WTC11 (cell line): Measurements from ENCODE around the gene MOGAT1. TPM values are rescaled to one million over a fixed set of nuclear protein-coding genes. Genes with fewer than 3 reads are reported as not detected.

Experiments
- ATAC-seq: fragments of 200-7000 bp; cut with Tn5 transposase; 2 replicates; pipeline ENCODE4 v1.10.0; 2021; ENCODE audit warnings: mild to moderate bottlenecking, moderate library complexity
- CTCF ChIA-PET: fragments of 300-600 bp; sonication (Branson Sonifier 250); formaldehyde crosslinking; loops from one replicate; lab custom pipeline; 2021; ENCODE audit warnings: antibody characterized with exemption; lab: Charles Lee
- POLR2A ChIA-PET: fragments of 350-600 bp; sonication (Branson Sonifier 250); formaldehyde crosslinking; loops from one replicate; lab custom pipeline; 2021; ENCODE audit warnings: antibody characterized with exemption; lab: Charles Lee
- DNase-seq: peaks from one replicate; pipeline ENCODE4 v3.0.0; 2021; ENCODE audit warnings: low spot score
- H3K27ac Mint-ChIP-seq: 2 replicates; pipeline ENCODE4 v1.8.0; 2021; ENCODE audit warnings: mixed read lengths
- H3K27me3 Mint-ChIP-seq: 2 replicates; pipeline ENCODE4 v1.8.0; 2021; ENCODE audit warnings: low read depth, mild to moderate bottlenecking, moderate library complexity, mixed read lengths
- H3K36me3 Mint-ChIP-seq: 2 replicates; pipeline ENCODE4 v1.8.0; 2021; ENCODE audit warnings: mixed read lengths
- H3K4me1 Mint-ChIP-seq: 2 replicates; pipeline ENCODE4 v1.8.0; 2022; ENCODE audit warnings: mixed read lengths
- H3K4me3 Mint-ChIP-seq: 2 replicates; pipeline ENCODE4 v1.8.0; 2021; ENCODE audit warnings: mild to moderate bottlenecking, moderate library complexity, mixed read lengths
- H3K9me3 Mint-ChIP-seq: 2 replicates; pipeline ENCODE4 v1.8.0; 2021; ENCODE audit warnings: mixed read lengths
- ATF1 ChIP-seq: sonication (generic); formaldehyde crosslinking; IDR thresholded peaks from 2 replicates; pipeline ENCODE4 v1.8.1; 2023; ENCODE audit warnings: mild to moderate bottlenecking, moderate library complexity, missing genetic modification reagents
- ATF2 ChIP-seq: sonication (generic); formaldehyde crosslinking; IDR thresholded peaks from 2 replicates; pipeline ENCODE4 v1.8.1; 2022; ENCODE audit warnings: low read depth, missing genetic modification reagents, borderline replicate concordance
- EMX1 ChIP-seq: fragments of 250-450 bp; sonication (Bioruptor Pico); IDR thresholded peaks from 2 replicates; pipeline ENCODE4 v1.8.0; 2021; ENCODE audit warnings: mild to moderate bottlenecking
- FOXJ3 ChIP-seq: sonication (generic); formaldehyde crosslinking; IDR thresholded peaks from 2 replicates; pipeline ENCODE4 v1.9.0; 2021; ENCODE audit warnings: missing genetic modification reagents, mild to moderate bottlenecking, borderline replicate concordance
- FOXP1 ChIP-seq: sonication (generic); formaldehyde crosslinking; IDR thresholded peaks from 2 replicates; pipeline ENCODE4 v1.8.0; 2022; ENCODE audit warnings: missing genetic modification reagents, mild to moderate bottlenecking, moderate library complexity, borderline replicate concordance
- GRHL2 ChIP-seq: fragments of 250-450 bp; sonication (Bioruptor Pico); IDR thresholded peaks from 2 replicates; pipeline ENCODE4 v1.8.0; 2022; ENCODE audit warnings: mild to moderate bottlenecking, moderate library complexity; ENCODE audit not compliant: insufficient replicate concordance, severe bottlenecking
- IRF1 ChIP-seq: sonication (generic); formaldehyde crosslinking; IDR thresholded peaks from 2 replicates; pipeline ENCODE4 v1.8.0; 2023; ENCODE audit warnings: missing genetic modification reagents
- IRF2 ChIP-seq: sonication (generic); formaldehyde crosslinking; IDR thresholded peaks from 2 replicates; pipeline ENCODE4 v1.8.0; 2022; ENCODE audit warnings: low read depth, missing genetic modification reagents, borderline replicate concordance
- JAZF1 ChIP-seq: fragments of 250-450 bp; sonication (Bioruptor Pico); IDR thresholded peaks from 2 replicates; pipeline ENCODE4 v1.9.0; 2021; ENCODE audit warnings: moderate library complexity, mild to moderate bottlenecking, inconsistent platforms
- JUN ChIP-seq: sonication (generic); formaldehyde crosslinking; IDR thresholded peaks from 2 replicates; pipeline ENCODE4 v1.8.0; 2023; ENCODE audit warnings: mild to moderate bottlenecking, missing genetic modification reagents
- KAT7 ChIP-seq: sonication (generic); formaldehyde crosslinking; IDR thresholded peaks from 2 replicates; pipeline ENCODE4 v1.8.1; 2023; ENCODE audit warnings: missing genetic modification reagents, mild to moderate bottlenecking, borderline replicate concordance
- MAX ChIP-seq: sonication (generic); formaldehyde crosslinking; IDR thresholded peaks from 2 replicates; pipeline ENCODE4 v1.8.0; 2022; ENCODE audit warnings: mild to moderate bottlenecking, missing genetic modification reagents
- PREB ChIP-seq: sonication (generic); formaldehyde crosslinking; IDR thresholded peaks from 2 replicates; pipeline ENCODE4 v1.8.1; 2022; ENCODE audit warnings: mild to moderate bottlenecking, missing genetic modification reagents, moderate library complexity, borderline replicate concordance
- TEAD1 ChIP-seq: sonication (generic); formaldehyde crosslinking; IDR thresholded peaks from 2 replicates; pipeline ENCODE4 v1.8.0; 2022; ENCODE audit warnings: mild to moderate bottlenecking, missing genetic modification reagents
- ZBTB21 ChIP-seq: sonication (generic); formaldehyde crosslinking; IDR thresholded peaks from 2 replicates; pipeline ENCODE4 v1.8.1; 2023; ENCODE audit warnings: mild to moderate bottlenecking, missing genetic modification reagents, borderline replicate concordance
- ZNF232 ChIP-seq: sonication (generic); formaldehyde crosslinking; IDR thresholded peaks from 2 replicates; pipeline ENCODE4 v1.8.0; 2022; ENCODE audit warnings: mild to moderate bottlenecking, missing genetic modification reagents
- ZNF396 ChIP-seq: fragments of 250-450 bp; sonication (Bioruptor Pico); IDR thresholded peaks from 2 replicates; pipeline ENCODE4 v1.8.0; 2021; ENCODE audit warnings: mild to moderate bottlenecking, moderate library complexity, borderline replicate concordance
- total RNA-seq: library from RNA; stranded (reverse); gene quantifications from 3 replicates; pipeline ENCODE4 v1.2.3, GENCODE V29; 2021
- TF ChIP-seq, protein P1 (sequence below): sonication (generic); formaldehyde crosslinking; conservative IDR thresholded peaks from 2 replicates; pipeline ENCODE4 v1.8.1; 2022; ENCODE audit warnings: mild to moderate bottlenecking, missing genetic modification reagents
- TF ChIP-seq, protein P2 (sequence below): sonication (generic); formaldehyde crosslinking; IDR thresholded peaks from 2 replicates; pipeline ENCODE4 v1.8.1; 2023; ENCODE audit warnings: mild to moderate bottlenecking, missing genetic modification reagents, borderline replicate concordance
- TF ChIP-seq, protein P3 (sequence below): sonication (generic); formaldehyde crosslinking; IDR thresholded peaks from 2 replicates; pipeline ENCODE4 v1.8.0; 2022; ENCODE audit warnings: mild to moderate bottlenecking, missing genetic modification reagents
- TF ChIP-seq, protein P4 (sequence below): sonication (generic); formaldehyde crosslinking; IDR thresholded peaks from 2 replicates; pipeline ENCODE4 v1.8.1; 2023; ENCODE audit warnings: mild to moderate bottlenecking, missing genetic modification reagents, moderate library complexity
- TF ChIP-seq, protein P5 (sequence below): fragments of 250-450 bp; sonication (Bioruptor Pico); IDR thresholded peaks from 2 replicates; pipeline ENCODE4 v1.9.0; 2021; ENCODE audit warnings: mild to moderate bottlenecking

Gene MOGAT1
- total RNA-seq, 1 experiment from 2014 or later = 0.72 TPM

DNA sequence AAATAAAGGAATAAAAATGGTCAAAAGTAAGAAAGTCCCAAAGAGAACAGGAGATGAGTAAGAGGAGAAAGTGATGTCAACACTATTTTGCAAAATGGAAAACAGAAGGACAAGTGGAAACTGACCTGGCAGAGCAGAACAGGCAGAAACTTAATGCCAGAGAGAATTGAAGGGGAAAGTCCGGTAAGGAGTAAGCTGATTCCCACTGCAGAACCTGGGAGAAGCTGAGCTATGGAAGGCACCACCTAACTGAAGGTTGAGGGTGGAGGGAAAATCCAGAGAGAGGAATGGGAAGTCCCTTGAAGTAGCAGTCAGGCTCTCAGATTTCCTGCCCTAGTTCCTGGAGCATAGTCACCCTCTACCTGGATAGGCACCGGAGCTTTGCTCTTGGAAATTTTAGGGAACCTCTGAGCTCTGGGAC is 59.8 kb downstream of the MOGAT1 start (continued):
- TF ChIP-seq IRF1 (CRISPR knock-in tag) (no peak), ATF1 (CRISPR knock-in tag) (no peak), JAZF1 (CRISPR knock-in tag) (no peak), FOXP1 (CRISPR knock-in tag) (no peak), ZBTB21 (no peak)
- TF ChIP-seq, protein P1, sequence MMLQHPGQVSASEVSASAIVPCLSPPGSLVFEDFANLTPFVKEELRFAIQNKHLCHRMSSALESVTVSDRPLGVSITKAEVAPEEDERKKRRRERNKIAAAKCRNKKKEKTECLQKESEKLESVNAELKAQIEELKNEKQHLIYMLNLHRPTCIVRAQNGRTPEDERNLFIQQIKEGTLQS (CRISPR knock-in tag) = no peak
- TF ChIP-seq, protein P2, sequence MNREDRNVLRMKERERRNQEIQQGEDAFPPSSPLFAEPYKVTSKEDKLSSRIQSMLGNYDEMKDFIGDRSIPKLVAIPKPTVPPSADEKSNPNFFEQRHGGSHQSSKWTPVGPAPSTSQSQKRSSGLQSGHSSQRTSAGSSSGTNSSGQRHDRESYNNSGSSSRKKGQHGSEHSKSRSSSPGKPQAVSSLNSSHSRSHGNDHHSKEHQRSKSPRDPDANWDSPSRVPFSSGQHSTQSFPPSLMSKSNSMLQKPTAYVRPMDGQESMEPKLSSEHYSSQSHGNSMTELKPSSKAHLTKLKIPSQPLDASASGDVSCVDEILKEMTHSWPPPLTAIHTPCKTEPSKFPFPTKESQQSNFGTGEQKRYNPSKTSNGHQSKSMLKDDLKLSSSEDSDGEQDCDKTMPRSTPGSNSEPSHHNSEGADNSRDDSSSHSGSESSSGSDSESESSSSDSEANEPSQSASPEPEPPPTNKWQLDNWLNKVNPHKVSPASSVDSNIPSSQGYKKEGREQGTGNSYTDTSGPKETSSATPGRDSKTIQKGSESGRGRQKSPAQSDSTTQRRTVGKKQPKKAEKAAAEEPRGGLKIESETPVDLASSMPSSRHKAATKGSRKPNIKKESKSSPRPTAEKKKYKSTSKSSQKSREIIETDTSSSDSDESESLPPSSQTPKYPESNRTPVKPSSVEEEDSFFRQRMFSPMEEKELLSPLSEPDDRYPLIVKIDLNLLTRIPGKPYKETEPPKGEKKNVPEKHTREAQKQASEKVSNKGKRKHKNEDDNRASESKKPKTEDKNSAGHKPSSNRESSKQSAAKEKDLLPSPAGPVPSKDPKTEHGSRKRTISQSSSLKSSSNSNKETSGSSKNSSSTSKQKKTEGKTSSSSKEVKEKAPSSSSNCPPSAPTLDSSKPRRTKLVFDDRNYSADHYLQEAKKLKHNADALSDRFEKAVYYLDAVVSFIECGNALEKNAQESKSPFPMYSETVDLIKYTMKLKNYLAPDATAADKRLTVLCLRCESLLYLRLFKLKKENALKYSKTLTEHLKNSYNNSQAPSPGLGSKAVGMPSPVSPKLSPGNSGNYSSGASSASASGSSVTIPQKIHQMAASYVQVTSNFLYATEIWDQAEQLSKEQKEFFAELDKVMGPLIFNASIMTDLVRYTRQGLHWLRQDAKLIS (CRISPR knock-in tag) = no peak
- TF ChIP-seq, all 79 proteins: peak for 0

GRCh38 chr2:222732489-222733178 is 61.2 kb downstream of the MOGAT1 start:
- Mint-ChIP-seq H3K9me3 (no peaks in the 10 kb centered on the region), H3K4me1 (0 out of 2 replicates have a peak, but pooled peaks cover 12% of the 10 kb centered on the region), H3K36me3 (no peaks in the 10 kb centered on the region), H3K27me3 (no peaks in the 10 kb centered on the region; the same call in 1 of the 2 replicates), H3K27ac (no peak overlapping the region), H3K4me3 (no peak overlapping the region)
- TF ChIP-seq, protein P3, sequence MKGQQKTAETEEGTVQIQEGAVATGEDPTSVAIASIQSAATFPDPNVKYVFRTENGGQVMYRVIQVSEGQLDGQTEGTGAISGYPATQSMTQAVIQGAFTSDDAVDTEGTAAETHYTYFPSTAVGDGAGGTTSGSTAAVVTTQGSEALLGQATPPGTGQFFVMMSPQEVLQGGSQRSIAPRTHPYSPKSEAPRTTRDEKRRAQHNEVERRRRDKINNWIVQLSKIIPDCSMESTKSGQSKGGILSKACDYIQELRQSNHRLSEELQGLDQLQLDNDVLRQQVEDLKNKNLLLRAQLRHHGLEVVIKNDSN (CRISPR knock-in tag) = 0 out of 2 replicates have a peak, but pooled peaks have one; percentile 32
- no peak for TF ChIP-seq TEAD1
- TF ChIP-seq, protein P4, sequence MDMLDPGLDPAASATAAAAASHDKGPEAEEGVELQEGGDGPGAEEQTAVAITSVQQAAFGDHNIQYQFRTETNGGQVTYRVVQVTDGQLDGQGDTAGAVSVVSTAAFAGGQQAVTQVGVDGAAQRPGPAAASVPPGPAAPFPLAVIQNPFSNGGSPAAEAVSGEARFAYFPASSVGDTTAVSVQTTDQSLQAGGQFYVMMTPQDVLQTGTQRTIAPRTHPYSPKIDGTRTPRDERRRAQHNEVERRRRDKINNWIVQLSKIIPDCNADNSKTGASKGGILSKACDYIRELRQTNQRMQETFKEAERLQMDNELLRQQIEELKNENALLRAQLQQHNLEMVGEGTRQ (CRISPR knock-in tag) = peak; percentile 74
- CTCF ChIA-PET = no interaction called here
- DNase-seq (no peak), ATAC-seq (no peak)
- POLR2A ChIA-PET = interaction anchor here (0.6 kb wide), 1 partner anchor 11 kb away, joined by 6 read pairs; no protein-coding TSS in a partner anchor

GRCh38 chr2:222733470-222733845 is 62.0 kb downstream of the MOGAT1 start:
- CTCF ChIA-PET = no interaction called here

More at GRCh38 chr2:222733470-222733845, 62.0 kb downstream of the MOGAT1 start:
- POLR2A ChIA-PET = no interaction called here
- DNase-seq (no peak), ATAC-seq (no peak)
- Mint-ChIP-seq H3K9me3 (no peaks in the 10 kb centered on the region), H3K27ac (no peak overlapping the region), H3K27me3 (no peaks in the 10 kb centered on the region; the same call in 1 of the 2 replicates), H3K4me3 (no peak overlapping the region), H3K4me1 (peaks cover 17% of the 10 kb centered on the region), H3K36me3 (no peaks in the 10 kb centered on the region)
- TF ChIP-seq EMX1 (CRISPR knock-in tag) (no peak), ATF2 (no peak), MAX (CRISPR knock-in tag) (no peak), KAT7 (CRISPR knock-in tag) (no peak), GRHL2 (no peak), ZNF396 (CRISPR knock-in tag) (no peak), PREB (CRISPR knock-in tag) (no peak), ZNF232 (CRISPR knock-in tag) (no peak), FOXJ3 (CRISPR knock-in tag) (no peak), JUN (CRISPR knock-in tag) (no peak), IRF2 (CRISPR knock-in tag) (no peak)
- TF ChIP-seq, protein P5, sequence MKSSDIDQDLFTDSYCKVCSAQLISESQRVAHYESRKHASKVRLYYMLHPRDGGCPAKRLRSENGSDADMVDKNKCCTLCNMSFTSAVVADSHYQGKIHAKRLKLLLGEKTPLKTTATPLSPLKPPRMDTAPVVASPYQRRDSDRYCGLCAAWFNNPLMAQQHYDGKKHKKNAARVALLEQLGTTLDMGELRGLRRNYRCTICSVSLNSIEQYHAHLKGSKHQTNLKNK (CRISPR knock-in tag) = no peak
- TF ChIP-seq, all 79 proteins: peak for 0
